ENCODE results near the gene GRIA3. TPM values are rescaled to one million over a fixed set of nuclear protein-coding genes. Genes with fewer than 3 reads are reported as not detected.
"Not testable (repeated sequence)": the region's sequence is repeated elsewhere in the genome, so short reads cannot be mapped to it uniquely, and the experiment has no call there.

Gene GRIA3
- total RNA-seq, 1 donor from 2014 or later = 7.9 TPM

GRCh38 chrX:123272630-123273029 lies 88.6 kb downstream of the GRIA3 start:
- DNase-seq (ENCODE audit: low spot score) = no peak

GRCh38 chrX:123274796-123275195 lies 90.7 kb downstream of the GRIA3 start:
- no peak for DNase-seq (ENCODE audit: low spot score)

- no peak for DNase-seq (ENCODE audit: low spot score)
Observed at GRCh38 chrX:123277347-123277746, 93.3 kb downstream of the GRIA3 start.

- no peak for DNase-seq (ENCODE audit: low spot score)
Observed at GRCh38 chrX:123277821-123278220, 93.7 kb downstream of the GRIA3 start.

- no peak for DNase-seq (ENCODE audit: low spot score)
Observed at GRCh38 chrX:123282241-123282640, 98.2 kb downstream of the GRIA3 start.

GRCh38 chrX:123283407-123283806 lies 99.3 kb downstream of the GRIA3 start:
- not testable (repeated sequence) for DNase-seq (ENCODE audit: low spot score)

- DNase-seq (ENCODE audit: low spot score) = no peak
Observed at GRCh38 chrX:123291623-123292022, 107.5 kb downstream of the GRIA3 start.

GRCh38 chrX:123298026-123298425 lies 113.9 kb downstream of the GRIA3 start:
- DNase-seq (ENCODE audit: low spot score) = no peak

GRCh38 chrX:123303429-123303828 lies 119.4 kb downstream of the GRIA3 start:
- DNase-seq (ENCODE audit: low spot score) = no peak

- no peak for DNase-seq (ENCODE audit: low spot score)
Observed at GRCh38 chrX:123308658-123309057, 124.6 kb downstream of the GRIA3 start.

- no peak for DNase-seq (ENCODE audit: low spot score)
Observed at GRCh38 chrX:123310112-123310511, 126.0 kb downstream of the GRIA3 start.

GRCh38 chrX:123311486-123311885 lies 127.4 kb downstream of the GRIA3 start:
- no peak for DNase-seq (ENCODE audit: low spot score)

GRCh38 chrX:123313486-123313885 lies 129.4 kb downstream of the GRIA3 start:
- no peak for DNase-seq (ENCODE audit: low spot score)

- DNase-seq (ENCODE audit: low spot score) = no peak
Observed at GRCh38 chrX:123320622-123321021, 136.5 kb downstream of the GRIA3 start.

- DNase-seq (ENCODE audit: low spot score) = no peak
Observed at GRCh38 chrX:123322536-123322935, 138.5 kb downstream of the GRIA3 start.

- no peak for DNase-seq (ENCODE audit: low spot score)
Observed at GRCh38 chrX:123324625-123325024, 140.5 kb downstream of the GRIA3 start.

GRCh38 chrX:123330229-123330942 lies 146.3 kb downstream of the GRIA3 start:
- DNase-seq (ENCODE audit: low spot score) = no peak

- no peak for DNase-seq (ENCODE audit: low spot score)
Observed at GRCh38 chrX:123331349-123331748, 147.3 kb downstream of the GRIA3 start.

- no peak for DNase-seq (ENCODE audit: low spot score)
Observed at GRCh38 chrX:123331859-123332258, 147.8 kb downstream of the GRIA3 start.

- no peak for DNase-seq (ENCODE audit: low spot score)
Observed at GRCh38 chrX:123336666-123337065, 152.6 kb downstream of the GRIA3 start.

GRCh38 chrX:123337886-123338639 lies 154.0 kb downstream of the GRIA3 start:
- no peak for DNase-seq (ENCODE audit: low spot score)

- DNase-seq (ENCODE audit: low spot score) = no peak
Observed at GRCh38 chrX:123339221-123339905, 155.3 kb downstream of the GRIA3 start.

- no peak for DNase-seq (ENCODE audit: low spot score)
Observed at GRCh38 chrX:123340696-123341095, 156.6 kb downstream of the GRIA3 start.
